ENCODE results near the gene INSYN1. TPM values are rescaled to one million over a fixed set of nuclear protein-coding genes. Genes with fewer than 3 reads are reported as not detected.

INSYN1 gene
- total and polyA plus RNA-seq, 10 of the 15 experiments (the other 5 are each of a cell fraction or from before 2014, with no cell fraction given), result not detected

- intact Hi-C loops (cut with micrococcal nuclease; ENCODE audit: unreplicated experiment) (no loop called here), in situ Hi-C loops (cut with MboI) (no loop called here)
- ChIA-PET RAD21 (ENCODE audit: unreplicated experiment) (interaction anchor here (1.4 to 1.6 kb wide), 3 partner anchors 11 to 50 kb away, joined by 3 to 5 read pairs (median 4); no protein-coding TSS in a partner anchor), CTCF (interaction anchor here (1.5 to 2.0 kb wide), 4 partner anchors 9 to 50 kb away, joined by 5 to 7 read pairs (median 6); no protein-coding TSS in a partner anchor), POLR2A (no interaction called here), SMC1A (ENCODE audit: uncharacterized antibody, unreplicated experiment) (interaction anchor here (0.6 to 1.3 kb wide), 3 partner anchors 9 to 36 kb away, joined by 3 read pairs; no protein-coding TSS in a partner anchor)
- Histone ChIP-seq H3K9me3 (replicated peaks; ENCODE audit: control insufficient read depth, insufficient read depth, low read length) (no peaks in the 10 kb centered on the region), H3K27me3 (replicated peaks in 1 of 2; ENCODE audit: control insufficient read depth in 2 of 2, insufficient read depth in 2 of 2, low read length in 1 of 2) (peaks cover 5 to 6% of the 10 kb centered on the region in 2 experiments; a peak in 3 of 4 replicates), H3K4me3 (no peak overlapping the region), H3K4me2 (ENCODE audit: control insufficient read depth, insufficient read depth) (no peak overlapping the region), H3K27ac (ENCODE audit: control insufficient read depth, insufficient read depth) (no peak overlapping the region), H4K20me1 (ENCODE audit: control insufficient read depth, insufficient read depth) (no peaks in the 10 kb centered on the region), H3K36me3 (ENCODE audit: control insufficient read depth in 2 of 2, insufficient read depth in 2 of 2, low read length in 1 of 2) (no peaks in the 10 kb centered on the region), H3K4me1 (ENCODE audit: control insufficient read depth, insufficient read depth, low read length) (no peaks in the 10 kb centered on the region), H2AFZ (ENCODE audit: control insufficient read depth, low read depth, low read length) (no peak overlapping the region), H3K9ac (ENCODE audit: control insufficient read depth, insufficient read depth, low read length) (no peak overlapping the region), H3K79me2 (ENCODE audit: control insufficient read depth, insufficient read depth, low read length) (no peaks in the 10 kb centered on the region)
- ATAC-seq (no peak), DNase-seq (ENCODE audit: low read depth, low spot score) (no peak), FAIRE-seq (no peak)
- TF ChIP-seq GATAD2B (conservative IDR thresholded peaks at IDR 0.05; ENCODE audit: low read depth) (no peak), CEBPB (IDR thresholded peaks at IDR 0.05; ENCODE audit: borderline replicate concordance in 1 of 2, low read depth in 2 of 2, low read length in 2 of 2) (no peak), NR2C2 (IDR thresholded peaks at IDR 0.05; ENCODE audit: borderline replicate concordance, control insufficient read depth, insufficient read length, low read depth) (no peak), EGR1 (IDR thresholded peaks at IDR 0.05; ENCODE audit: borderline replicate concordance in 1 of 2, low read depth in 2 of 2, low read length in 2 of 2) (no peak), ZNF217 (IDR thresholded peaks at IDR 0.05) (no peak), CHD2 (IDR thresholded peaks at IDR 0.05; ENCODE audit: borderline replicate concordance, low read depth, low read length) (no peak), ELK1 (IDR thresholded peaks at IDR 0.05; ENCODE audit: low read depth, low read length) (no peak), RFX5 (IDR thresholded peaks at IDR 0.05; ENCODE audit: low read depth, low read length) (no peak), BHLHE40 (IDR thresholded peaks at IDR 0.05; ENCODE audit: borderline replicate concordance in 1 of 2, low read depth in 2 of 2, low read length in 1 of 2) (no peak), CBX5 (IDR thresholded peaks at IDR 0.05; ENCODE audit: low read depth) (no peak), MYC (IDR thresholded peaks at IDR 0.05; ENCODE audit: insufficient read depth, insufficient read length, insufficient replicate concordance, low read length, severe bottlenecking) (no peak), IRF4 (IDR thresholded peaks at IDR 0.05; ENCODE audit: low read depth, low read length) (no peak), RELA (IDR thresholded peaks at IDR 0.05; ENCODE audit: borderline replicate concordance, partially characterized antibody) (no peak), NFXL1 (IDR thresholded peaks at IDR 0.05; ENCODE audit: borderline replicate concordance) (no peak), GABPA (IDR thresholded peaks at IDR 0.05; ENCODE audit: low read depth) (no peak), IKZF1 (conservative IDR thresholded peaks at IDR 0.05) (no peak), BCL3 (IDR thresholded peaks at IDR 0.05; ENCODE audit: borderline replicate concordance, insufficient read depth, low read depth, low read length, poor library complexity, severe bottlenecking) (no peak), RUNX3 (IDR thresholded peaks at IDR 0.05; ENCODE audit: low read length) (no peak)
- BruUV-seq (replicated peaks), result no TSS peak
- WGBS (ENCODE audit: insufficient coverage, insufficient replicate concordance, low lambda C conversion rate, missing lambda C conversion rate), result 33% methylated on average over 3 of the region's 4 CpGs
Observed at GRCh38 chr15:73686781-73687256, 66.3 kb downstream of the INSYN1 start.

Data from GM12878 (cell line).